Mucosa of descending colon (tissue), 3 donors: ENCODE measurements around the gene CCDC154. TPM values are rescaled to one million over a fixed set of nuclear protein-coding genes. Genes with fewer than 3 reads are reported as not detected.
A peak's percentile ranks its signal among the peaks of the same experiment; 100 is the strongest.

Source experiments
- ATAC-seq: fragments of 200-7000 bp; cut with Tn5 transposase; one replicate; pipeline ENCODE4 v1.9.1; 2020; ENCODE audit warnings: mild to moderate bottlenecking, moderate library complexity
- DNase-seq, 3 donors: peaks; one replicate each; pipeline ENCODE4 v3.0.0-alpha.2; 2020
- H3K36me3 ChIP-seq: fragments of 200-600 bp; one replicate; pipeline ENCODE4 v1.8.0; 2021; ENCODE audit warnings: low read depth, mild to moderate bottlenecking
- H3K4me1 ChIP-seq: fragments of 200-600 bp; one replicate; pipeline ENCODE4 v1.8.0; 2021; ENCODE audit warnings: low read depth, mild to moderate bottlenecking
- H3K4me3 ChIP-seq: fragments of 200-600 bp; one replicate; pipeline ENCODE4 v1.8.0; 2021; ENCODE audit warnings: mild to moderate bottlenecking
- H3K9me3 ChIP-seq: fragments of 200-600 bp; one replicate; pipeline ENCODE4 v1.8.0; 2021; ENCODE audit warnings: mild to moderate bottlenecking
- CTCF ChIP-seq: fragments of 200-600 bp; IDR thresholded peaks from one replicate; pipeline ENCODE4 v1.8.0; 2022; ENCODE audit warnings: antibody characterized with exemption, mild to moderate bottlenecking
- intact Hi-C, 2 donors: fragments of 100-400 bp; cut with DNase I in 1 of 2; cut with micrococcal nuclease in 1 of 2; formaldehyde crosslinking; loops; one replicate each; pipeline versions ENCODE4 v1.11.0 to v1.11.1; 2022; cut with DNase I, micrococcal nuclease
- total RNA-seq, 3 donors: library from RNA; stranded (reverse); fragmentation: NEBNext Ultra II Directional in 2 of 3; extraction: Animal tissue kit (Norgen Biotek cat#: 25700) in 2 of 3; gene quantifications; one replicate each; pipeline versions ENCODE4 v1.2.1 to v1.2.4, GENCODE V29; 2021 to 2023
- donor health status: DM: no; HTN: no; CAD: no; lungs with moderate emphysema.
- donor health status: DM: no; HTN: no; CAD: no.
- donor health status: DM: no; HTN: yes; CAD: no.

Gene CCDC154
- total RNA-seq, 3 donors from 2014 or later = 0.43 to 2.4 (median 1.1) TPM

- no peak for TF ChIP-seq CTCF
- no peaks in the 10 kb centered on the region for H3K9me3 ChIP-seq
- H3K4me1 ChIP-seq = no peaks in the 10 kb centered on the region
- no peaks in the 10 kb centered on the region for H3K36me3 ChIP-seq
- DNase-seq = peak in 2 of 3 donors; percentile 42 to 52
- intact Hi-C loops = no loop called here
- H3K4me3 ChIP-seq = no peak overlapping the region
- peak; percentile 79 for ATAC-seq
Observed at GRCh38 chr16:1395444-1396031, 48.8 kb downstream of the CCDC154 start.

GRCh38 chr16:1394367-1394951, 49.9 kb downstream of the CCDC154 start:
- ATAC-seq (no peak), DNase-seq (no peak)
- H3K4me1 ChIP-seq = no peaks in the 10 kb centered on the region
- intact Hi-C loops = no loop called here
- no peak for TF ChIP-seq CTCF
- no peaks in the 10 kb centered on the region for H3K9me3 ChIP-seq
- no peaks in the 10 kb centered on the region for H3K36me3 ChIP-seq
- no peak overlapping the region for H3K4me3 ChIP-seq

- no peak for TF ChIP-seq CTCF
- no peaks in the 10 kb centered on the region for H3K36me3 ChIP-seq
- ATAC-seq = no peak
Observed at GRCh38 chr16:1393613-1394176, 50.7 kb downstream of the CCDC154 start.

GRCh38 chr16:1392826-1393225, 51.5 kb downstream of the CCDC154 start:
- intact Hi-C loops = no loop called here
- no peak for DNase-seq
- no peaks in the 10 kb centered on the region for H3K4me1 ChIP-seq
- no peak overlapping the region for H3K4me3 ChIP-seq
- no peaks in the 10 kb centered on the region for H3K9me3 ChIP-seq
- no peaks in the 10 kb centered on the region for H3K36me3 ChIP-seq
- no peak for TF ChIP-seq CTCF
- ATAC-seq = no peak

More at GRCh38 chr16:1393613-1394176, 50.7 kb downstream of the CCDC154 start:
- Histone ChIP-seq H3K4me1 (no peaks in the 10 kb centered on the region), H3K9me3 (no peaks in the 10 kb centered on the region), H3K4me3 (no peak overlapping the region)
- DNase-seq = no peak
- intact Hi-C loops = no loop called here

- Histone ChIP-seq H3K9me3 (no peaks in the 10 kb centered on the region), H3K4me1 (no peaks in the 10 kb centered on the region), H3K4me3 (no peak overlapping the region), H3K36me3 (no peaks in the 10 kb centered on the region)
- no peak for TF ChIP-seq CTCF
- intact Hi-C loops = no loop called here
- DNase-seq (no peak), ATAC-seq (no peak)
Observed at GRCh38 chr16:1390239-1390779, 54.0 kb downstream of the CCDC154 start.
